HEK293 (cell line): ENCODE measurements around the gene SKAP1.

Source experiments
- CTCF ChIP-seq: fragments of 450-650 bp; formaldehyde crosslinking; IDR thresholded peaks from 2 replicates; pipeline ENCODE4 v1.5.1; 2016; ENCODE audit warnings: missing biosample characterization, missing genetic modification characterization
- GLIS1 ChIP-seq: fragments of 450-650 bp; formaldehyde crosslinking; IDR thresholded peaks from 2 replicates; pipeline ENCODE4 v1.5.1; 2016; ENCODE audit warnings: missing biosample characterization, missing genetic modification characterization
- KLF9 ChIP-seq: fragments of 450-650 bp; formaldehyde crosslinking; IDR thresholded peaks from 2 replicates; pipeline ENCODE4 v1.5.1; 2016; ENCODE audit warnings: missing biosample characterization, missing genetic modification characterization, low read depth
- ZBTB1 ChIP-seq: fragments of 450-650 bp; formaldehyde crosslinking; IDR thresholded peaks from 2 replicates; pipeline ENCODE4 v1.5.1; 2016; ENCODE audit warnings: missing biosample characterization, missing genetic modification characterization
- ZBTB49 ChIP-seq: fragments of 450-650 bp; formaldehyde crosslinking; IDR thresholded peaks from 2 replicates; pipeline ENCODE4 v1.5.1; 2016; ENCODE audit warnings: missing biosample characterization, missing genetic modification characterization, low read depth
- ZIC2 ChIP-seq: fragments of 450-650 bp; formaldehyde crosslinking; IDR thresholded peaks from 2 replicates; pipeline ENCODE4 v1.5.1; 2016; ENCODE audit warnings: missing biosample characterization, missing genetic modification characterization
- ZNF266 ChIP-seq: fragments of 450-650 bp; formaldehyde crosslinking; IDR thresholded peaks from 2 replicates; pipeline ENCODE4 v1.5.1; 2016; ENCODE audit warnings: missing biosample characterization, missing genetic modification characterization, low read depth
- ZNF529 ChIP-seq: fragments of 450-650 bp; formaldehyde crosslinking; IDR thresholded peaks from 2 replicates; pipeline ENCODE4 v1.5.1; 2017; ENCODE audit warnings: missing genetic modification characterization, missing biosample characterization; ENCODE audit not compliant: insufficient replicate concordance
- ZNF571 ChIP-seq: fragments of 450-650 bp; formaldehyde crosslinking; IDR thresholded peaks from 2 replicates; pipeline ENCODE4 v1.5.0; 2017; ENCODE audit warnings: missing biosample characterization, missing genetic modification characterization
- ZNF768 ChIP-seq: fragments of 450-650 bp; formaldehyde crosslinking; IDR thresholded peaks from 2 replicates; pipeline ENCODE4 v1.5.1; 2018; ENCODE audit warnings: missing biosample characterization, mild to moderate bottlenecking, missing genetic modification characterization
- ZSCAN30 ChIP-seq: fragments of 450-650 bp; IDR thresholded peaks from 2 replicates; pipeline ENCODE4 v1.5.1; 2018; ENCODE audit warnings: missing biosample characterization, mild to moderate bottlenecking, missing genetic modification characterization, moderate library complexity
- TF ChIP-seq, protein P1 (sequence below): fragments of 450-650 bp; formaldehyde crosslinking; IDR thresholded peaks from 2 replicates; pipeline ENCODE4 v1.5.1; 2016; ENCODE audit warnings: missing biosample characterization, missing genetic modification characterization
- TF ChIP-seq, protein P2 (sequence below): sonication (generic); formaldehyde crosslinking; IDR thresholded peaks from 2 replicates; pipeline ENCODE4 v1.8.1; 2022; ENCODE audit warnings: mild to moderate bottlenecking, moderate library complexity, missing genetic modification reagents
- TF ChIP-seq, protein P3 (sequence below): fragments of 450-650 bp; formaldehyde crosslinking; IDR thresholded peaks from 2 replicates; pipeline ENCODE4 v1.5.1; 2016; ENCODE audit warnings: missing biosample characterization, missing genetic modification characterization

DNA sequence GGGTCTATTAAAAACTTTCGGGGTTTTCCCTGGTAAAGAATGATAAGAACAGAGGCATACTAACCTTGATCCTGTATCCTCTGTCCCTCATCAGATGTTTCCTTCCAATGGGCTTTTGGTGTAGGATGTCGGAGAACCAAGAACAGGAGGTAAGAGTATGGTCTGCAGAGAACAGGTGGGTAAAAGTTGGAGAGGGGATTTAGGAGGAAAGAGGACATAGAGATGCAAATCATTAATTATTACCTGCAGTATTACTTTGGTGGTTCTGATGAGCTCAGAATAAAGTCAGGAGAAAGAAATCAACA is 318.1 kb downstream of the SKAP1 start:
- TF ChIP-seq ZNF571 (tag by site-specific recombination) (no peak), CTCF (no peak), ZNF266 (tag by site-specific recombination) (no peak), ZBTB1 (tag by site-specific recombination) (no peak), ZIC2 (tag by site-specific recombination) (no peak), ZSCAN30 (tag by site-specific recombination) (no peak), KLF9 (tag by site-specific recombination) (no peak), GLIS1 (tag by site-specific recombination) (no peak), ZNF768 (tag by site-specific recombination) (no peak), ZBTB49 (no peak), ZNF529 (no peak)
- TF ChIP-seq, protein P1, sequence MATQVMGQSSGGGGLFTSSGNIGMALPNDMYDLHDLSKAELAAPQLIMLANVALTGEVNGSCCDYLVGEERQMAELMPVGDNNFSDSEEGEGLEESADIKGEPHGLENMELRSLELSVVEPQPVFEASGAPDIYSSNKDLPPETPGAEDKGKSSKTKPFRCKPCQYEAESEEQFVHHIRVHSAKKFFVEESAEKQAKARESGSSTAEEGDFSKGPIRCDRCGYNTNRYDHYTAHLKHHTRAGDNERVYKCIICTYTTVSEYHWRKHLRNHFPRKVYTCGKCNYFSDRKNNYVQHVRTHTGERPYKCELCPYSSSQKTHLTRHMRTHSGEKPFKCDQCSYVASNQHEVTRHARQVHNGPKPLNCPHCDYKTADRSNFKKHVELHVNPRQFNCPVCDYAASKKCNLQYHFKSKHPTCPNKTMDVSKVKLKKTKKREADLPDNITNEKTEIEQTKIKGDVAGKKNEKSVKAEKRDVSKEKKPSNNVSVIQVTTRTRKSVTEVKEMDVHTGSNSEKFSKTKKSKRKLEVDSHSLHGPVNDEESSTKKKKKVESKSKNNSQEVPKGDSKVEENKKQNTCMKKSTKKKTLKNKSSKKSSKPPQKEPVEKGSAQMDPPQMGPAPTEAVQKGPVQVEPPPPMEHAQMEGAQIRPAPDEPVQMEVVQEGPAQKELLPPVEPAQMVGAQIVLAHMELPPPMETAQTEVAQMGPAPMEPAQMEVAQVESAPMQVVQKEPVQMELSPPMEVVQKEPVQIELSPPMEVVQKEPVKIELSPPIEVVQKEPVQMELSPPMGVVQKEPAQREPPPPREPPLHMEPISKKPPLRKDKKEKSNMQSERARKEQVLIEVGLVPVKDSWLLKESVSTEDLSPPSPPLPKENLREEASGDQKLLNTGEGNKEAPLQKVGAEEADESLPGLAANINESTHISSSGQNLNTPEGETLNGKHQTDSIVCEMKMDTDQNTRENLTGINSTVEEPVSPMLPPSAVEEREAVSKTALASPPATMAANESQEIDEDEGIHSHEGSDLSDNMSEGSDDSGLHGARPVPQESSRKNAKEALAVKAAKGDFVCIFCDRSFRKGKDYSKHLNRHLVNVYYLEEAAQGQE (tag by site-specific recombination): no peak
- TF ChIP-seq, protein P2, sequence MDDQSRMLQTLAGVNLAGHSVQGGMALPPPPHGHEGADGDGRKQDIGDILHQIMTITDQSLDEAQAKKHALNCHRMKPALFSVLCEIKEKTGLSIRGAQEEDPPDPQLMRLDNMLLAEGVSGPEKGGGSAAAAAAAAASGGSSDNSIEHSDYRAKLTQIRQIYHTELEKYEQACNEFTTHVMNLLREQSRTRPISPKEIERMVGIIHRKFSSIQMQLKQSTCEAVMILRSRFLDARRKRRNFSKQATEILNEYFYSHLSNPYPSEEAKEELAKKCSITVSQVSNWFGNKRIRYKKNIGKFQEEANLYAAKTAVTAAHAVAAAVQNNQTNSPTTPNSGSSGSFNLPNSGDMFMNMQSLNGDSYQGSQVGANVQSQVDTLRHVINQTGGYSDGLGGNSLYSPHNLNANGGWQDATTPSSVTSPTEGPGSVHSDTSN (CRISPR knock-in tag): no peak
- TF ChIP-seq, protein P3, sequence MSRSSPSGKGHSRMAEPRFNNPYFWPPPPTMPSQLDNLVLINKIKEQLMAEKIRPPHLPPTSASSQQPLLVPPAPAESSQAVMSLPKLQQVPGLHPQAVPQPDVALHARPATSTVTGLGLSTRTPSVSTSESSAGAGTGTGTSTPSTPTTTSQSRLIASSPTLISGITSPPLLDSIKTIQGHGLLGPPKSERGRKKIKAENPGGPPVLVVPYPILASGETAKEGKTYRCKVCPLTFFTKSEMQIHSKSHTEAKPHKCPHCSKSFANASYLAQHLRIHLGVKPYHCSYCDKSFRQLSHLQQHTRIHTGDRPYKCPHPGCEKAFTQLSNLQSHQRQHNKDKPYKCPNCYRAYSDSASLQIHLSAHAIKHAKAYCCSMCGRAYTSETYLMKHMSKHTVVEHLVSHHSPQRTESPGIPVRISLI (tag by site-specific recombination): no peak
